Lower leg skin (tissue), 3 donors: ENCODE measurements around the gene FAM184A.

Source experiments
- POLR2A ChIP-seq, 2 donors: fragments of 450-650 bp; IDR thresholded peaks; one replicate each; pipeline ENCODE4 v1.6.1; 2016 to 2017; ENCODE audit warnings: antibody characterized with exemption in 2 of 2, mild to moderate bottlenecking in 1 of 2, moderate library complexity in 1 of 2
- TF ChIP-seq, protein P1 (sequence below), 3 donors: fragments of 450-650 bp; IDR thresholded peaks; one replicate each; pipeline ENCODE4 v1.5.1; 2016; ENCODE audit warnings: antibody characterized with exemption in 3 of 3, mild to moderate bottlenecking in 3 of 3, moderate library complexity in 2 of 3

DNA sequence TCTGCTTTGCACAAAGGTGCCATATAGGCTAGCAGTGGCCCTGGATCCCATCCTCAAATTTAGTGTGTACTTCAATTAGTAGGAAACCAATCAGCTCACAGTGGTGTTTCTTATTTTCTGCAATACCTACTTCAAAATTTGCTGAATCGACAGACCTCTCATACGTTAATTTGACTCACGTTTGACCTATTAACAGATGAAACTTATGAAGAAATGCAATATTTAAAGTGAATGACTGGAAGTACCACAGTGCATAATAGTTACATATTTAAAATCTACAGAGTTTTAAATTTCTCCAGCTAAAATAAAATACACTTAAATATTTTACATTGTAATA is 95.9 kb downstream of the FAM184A start:
- TF ChIP-seq, protein P1, sequence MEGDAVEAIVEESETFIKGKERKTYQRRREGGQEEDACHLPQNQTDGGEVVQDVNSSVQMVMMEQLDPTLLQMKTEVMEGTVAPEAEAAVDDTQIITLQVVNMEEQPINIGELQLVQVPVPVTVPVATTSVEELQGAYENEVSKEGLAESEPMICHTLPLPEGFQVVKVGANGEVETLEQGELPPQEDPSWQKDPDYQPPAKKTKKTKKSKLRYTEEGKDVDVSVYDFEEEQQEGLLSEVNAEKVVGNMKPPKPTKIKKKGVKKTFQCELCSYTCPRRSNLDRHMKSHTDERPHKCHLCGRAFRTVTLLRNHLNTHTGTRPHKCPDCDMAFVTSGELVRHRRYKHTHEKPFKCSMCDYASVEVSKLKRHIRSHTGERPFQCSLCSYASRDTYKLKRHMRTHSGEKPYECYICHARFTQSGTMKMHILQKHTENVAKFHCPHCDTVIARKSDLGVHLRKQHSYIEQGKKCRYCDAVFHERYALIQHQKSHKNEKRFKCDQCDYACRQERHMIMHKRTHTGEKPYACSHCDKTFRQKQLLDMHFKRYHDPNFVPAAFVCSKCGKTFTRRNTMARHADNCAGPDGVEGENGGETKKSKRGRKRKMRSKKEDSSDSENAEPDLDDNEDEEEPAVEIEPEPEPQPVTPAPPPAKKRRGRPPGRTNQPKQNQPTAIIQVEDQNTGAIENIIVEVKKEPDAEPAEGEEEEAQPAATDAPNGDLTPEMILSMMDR (IDR thresholded peaks at IDR 0.05): no peak
- TF ChIP-seq POLR2A (IDR thresholded peaks at IDR 0.05): no peak
